Spleen (tissue), 7 donors: ENCODE measurements around the gene CNTNAP2.

ENCODE experiments used
- POLR2A ChIP-seq, 3 donors: fragments of 450-650 bp; IDR thresholded peaks; one replicate each; pipeline ENCODE4 v1.5.1; 2017; ENCODE audit warnings: antibody characterized with exemption in 3 of 3, mild to moderate bottlenecking in 1 of 3
- TF ChIP-seq, protein P1 (sequence below), 11 experiments: fragments of 200-600 bp in 7 of 11; fragments of 450-650 bp in 4 of 11; sonication (generic) in 4 of 11; IDR thresholded peaks in 8 of 11; conservative IDR thresholded peaks in 3 of 11; 1 replicate in 7 of 11; 2 replicates in 4 of 11; pipeline versions ENCODE4 v1.4.0 to v1.8.0; 2016 to 2021; ENCODE audit warnings: antibody characterized with exemption in 11 of 11, inconsistent platforms in 4 of 11, mild to moderate bottlenecking in 1 of 11
- donor health status: DM: no; HTN: no; CAD: no; lungs with moderate emphysema.
- donor health status: DM: no; HTN: no; CAD: no.
- donor health status: DM: no; HTN: no; CAD: no.

DNA sequence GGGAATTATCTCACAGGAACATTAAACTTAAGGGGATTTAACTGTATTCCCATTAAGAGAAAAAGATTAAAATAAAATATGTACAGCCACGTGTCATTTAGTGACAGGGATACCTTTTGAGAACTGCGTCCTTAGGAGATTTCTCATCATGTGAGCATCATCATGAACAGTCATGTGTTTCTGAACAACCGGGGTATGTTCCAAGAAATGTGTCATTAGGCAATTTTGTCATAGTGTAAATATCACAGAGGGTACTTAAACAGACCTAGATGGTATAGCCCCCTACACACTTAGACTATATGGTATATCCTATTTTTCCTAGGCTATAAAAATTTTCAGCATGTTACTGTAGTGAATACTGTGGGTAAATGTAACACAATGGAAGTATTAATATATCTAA, 840.3 kb downstream of the CNTNAP2 start:
- TF ChIP-seq, protein P1, sequence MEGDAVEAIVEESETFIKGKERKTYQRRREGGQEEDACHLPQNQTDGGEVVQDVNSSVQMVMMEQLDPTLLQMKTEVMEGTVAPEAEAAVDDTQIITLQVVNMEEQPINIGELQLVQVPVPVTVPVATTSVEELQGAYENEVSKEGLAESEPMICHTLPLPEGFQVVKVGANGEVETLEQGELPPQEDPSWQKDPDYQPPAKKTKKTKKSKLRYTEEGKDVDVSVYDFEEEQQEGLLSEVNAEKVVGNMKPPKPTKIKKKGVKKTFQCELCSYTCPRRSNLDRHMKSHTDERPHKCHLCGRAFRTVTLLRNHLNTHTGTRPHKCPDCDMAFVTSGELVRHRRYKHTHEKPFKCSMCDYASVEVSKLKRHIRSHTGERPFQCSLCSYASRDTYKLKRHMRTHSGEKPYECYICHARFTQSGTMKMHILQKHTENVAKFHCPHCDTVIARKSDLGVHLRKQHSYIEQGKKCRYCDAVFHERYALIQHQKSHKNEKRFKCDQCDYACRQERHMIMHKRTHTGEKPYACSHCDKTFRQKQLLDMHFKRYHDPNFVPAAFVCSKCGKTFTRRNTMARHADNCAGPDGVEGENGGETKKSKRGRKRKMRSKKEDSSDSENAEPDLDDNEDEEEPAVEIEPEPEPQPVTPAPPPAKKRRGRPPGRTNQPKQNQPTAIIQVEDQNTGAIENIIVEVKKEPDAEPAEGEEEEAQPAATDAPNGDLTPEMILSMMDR (IDR thresholded peaks at IDR 0.05 in 8 of 11, conservative IDR thresholded peaks at IDR 0.05 in 3 of 11), result no peak
- TF ChIP-seq POLR2A (IDR thresholded peaks at IDR 0.05), result no peak
